ENCODE data around the gene IRF5.

The IRF5 gene

DNA sequence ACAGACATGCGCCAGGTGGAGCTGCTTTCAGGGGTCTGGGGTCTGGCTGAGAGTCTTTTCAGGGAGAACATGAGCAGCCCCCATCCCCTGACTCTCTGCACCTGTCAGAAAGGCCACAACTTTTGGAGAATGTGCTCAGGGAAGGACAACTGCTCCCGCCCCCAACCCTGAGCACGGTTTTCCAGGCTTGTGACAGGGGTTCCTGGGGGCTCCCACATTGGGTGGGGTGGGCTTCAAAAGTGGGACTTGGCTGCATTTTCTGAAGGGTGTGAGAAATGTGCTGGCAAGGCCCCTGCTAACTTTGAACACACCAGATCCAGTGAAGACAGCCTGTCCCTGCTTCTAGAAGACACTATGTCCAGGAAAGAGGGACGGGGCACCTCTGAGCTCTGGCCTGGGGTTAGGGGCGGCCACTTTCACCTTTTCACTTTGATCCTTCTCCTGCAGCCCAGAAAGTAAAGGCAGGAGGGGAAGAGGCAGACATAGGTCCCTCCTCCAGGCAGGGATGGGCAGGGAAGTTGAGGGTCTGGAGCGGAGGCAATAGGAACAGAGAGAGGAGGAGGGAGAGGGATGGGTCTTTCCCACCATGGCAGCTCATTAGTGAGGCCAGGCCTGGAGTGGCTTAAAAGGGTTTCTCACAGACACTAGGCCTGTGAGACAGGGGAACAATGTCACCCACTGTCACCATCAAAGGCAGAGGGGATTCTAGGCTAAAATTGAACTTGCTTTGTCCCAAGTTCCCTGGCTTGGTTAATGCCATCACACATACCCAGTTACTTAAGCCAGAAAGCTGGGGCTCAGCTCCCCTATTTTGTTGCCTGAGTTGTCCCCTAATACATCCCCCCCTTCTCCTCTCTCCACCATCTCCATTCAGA lies 28.7 kb upstream of the IRF5 start:
- TF ChIP-seq CTCF (IDR thresholded peaks at IDR 0.05; ENCODE audit: insufficient read depth, low read length, poor library complexity, severe bottlenecking) = no peak
- no peak for TF ChIP-seq EZH2phosphoT487 (conservative IDR thresholded peaks at IDR 0.05; ENCODE audit: low read length)
- Histone ChIP-seq H3K27me3 (ENCODE audit: low read length) (no peaks in the 10 kb centered on the region), H3K36me3 (ENCODE audit: low read length) (no peaks in the 10 kb centered on the region), H3K9me3 (ENCODE audit: insufficient read depth, low read length) (no peaks in the 10 kb centered on the region), H3F3A (ENCODE audit: insufficient read depth) (no peaks in the 10 kb centered on the region), H3K27ac (ENCODE audit: low read depth, low read length) (no peak overlapping the region), H3K4me2 (ENCODE audit: low read depth, low read length, poor library complexity, severe bottlenecking) (no peak overlapping the region), H3K79me2 (ENCODE audit: insufficient read depth, low read length) (no peaks in the 10 kb centered on the region), H2AFZ (ENCODE audit: low read depth, low read length, severe bottlenecking) (no peak overlapping the region), H4K20me1 (ENCODE audit: low read depth, low read length) (no peaks in the 10 kb centered on the region), H3K9ac (ENCODE audit: low read length) (no peak overlapping the region), H3K9me2 (replicated peaks; ENCODE audit: insufficient read depth, low read length) (no peaks in the 10 kb centered on the region), H3K4me3 (ENCODE audit: insufficient read depth, low read length, poor library complexity, severe bottlenecking) (no peak overlapping the region)

DNA sequence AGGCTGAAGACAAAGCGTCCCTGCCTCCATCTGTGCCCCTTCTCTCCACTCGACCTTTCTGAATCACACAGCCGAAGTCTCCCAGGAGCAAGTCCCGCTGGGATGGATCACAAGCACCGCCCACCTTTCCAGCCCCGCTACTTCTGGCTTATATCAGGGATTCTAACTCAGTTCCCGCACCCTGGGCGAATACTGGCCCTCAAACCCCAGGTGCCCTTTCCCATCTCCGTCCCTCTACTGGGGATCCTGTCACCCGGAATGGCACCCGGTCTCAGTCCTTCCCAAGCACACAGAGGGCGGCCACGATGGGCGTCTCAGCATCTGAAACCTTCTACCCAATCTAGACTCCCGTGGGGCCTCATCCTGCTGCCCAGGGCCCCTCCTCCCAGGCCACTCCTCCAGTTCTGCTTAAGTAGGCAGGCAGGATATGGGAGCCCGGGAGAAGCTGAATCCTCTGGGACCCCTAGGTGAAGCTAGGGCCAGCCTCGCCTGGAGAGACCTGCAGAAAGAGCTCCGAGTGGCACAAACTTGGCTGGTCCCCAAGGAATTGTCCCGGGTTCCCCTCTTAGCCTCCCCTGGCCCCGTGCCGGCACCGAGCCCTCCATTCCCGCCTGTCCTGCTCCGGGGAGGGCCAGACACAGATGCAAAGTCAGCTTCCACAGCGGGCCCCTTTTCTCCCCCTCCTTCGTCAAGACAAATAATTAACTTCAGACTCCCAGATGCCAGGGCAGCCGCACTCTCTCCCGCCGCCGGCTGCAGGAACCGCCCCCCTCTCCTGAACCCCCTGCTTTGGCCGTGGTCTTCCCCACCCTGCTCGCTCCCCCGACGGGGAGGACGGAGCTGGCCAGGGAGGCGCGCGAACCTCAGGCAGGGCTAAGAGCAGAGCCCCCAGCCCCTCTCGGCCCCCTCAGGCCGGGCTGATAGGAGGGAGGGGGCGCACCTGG lies 27.8 kb upstream of the IRF5 start:
- Histone ChIP-seq H3K27ac (ENCODE audit: low read depth, low read length) (no peak overlapping the region), H2AFZ (ENCODE audit: low read depth, low read length, severe bottlenecking) (no peak overlapping the region), H3K9ac (ENCODE audit: low read length) (no peak overlapping the region), H3K9me2 (replicated peaks; ENCODE audit: insufficient read depth, low read length) (no peaks in the 10 kb centered on the region), H4K20me1 (ENCODE audit: low read depth, low read length) (no peaks in the 10 kb centered on the region), H3K9me3 (ENCODE audit: insufficient read depth, low read length) (no peaks in the 10 kb centered on the region), H3K4me3 (ENCODE audit: insufficient read depth, low read length, poor library complexity, severe bottlenecking) (no peak overlapping the region), H3F3A (ENCODE audit: insufficient read depth) (no peaks in the 10 kb centered on the region), H3K4me2 (ENCODE audit: low read depth, low read length, poor library complexity, severe bottlenecking) (no peak overlapping the region), H3K79me2 (ENCODE audit: insufficient read depth, low read length) (no peaks in the 10 kb centered on the region), H3K36me3 (ENCODE audit: low read length) (no peaks in the 10 kb centered on the region), H3K27me3 (ENCODE audit: low read length) (no peaks in the 10 kb centered on the region)
- TF ChIP-seq CTCF (IDR thresholded peaks at IDR 0.05; ENCODE audit: insufficient read depth, low read length, poor library complexity, severe bottlenecking) (no peak), EZH2phosphoT487 (conservative IDR thresholded peaks at IDR 0.05; ENCODE audit: low read length) (no peak)

GRCh38 chr7:128910569-128910945 lies 27.2 kb upstream of the IRF5 start, which contains the start of gene KCP:
TSS of gene KCP (minus strand) at chr7:128910709. CDS start at chr7:128910676, 33 bp downstream.
- no peaks in the 10 kb centered on the region for H3F3A ChIP-seq (ENCODE audit: insufficient read depth)
- TF ChIP-seq EZH2phosphoT487 (conservative IDR thresholded peaks at IDR 0.05; ENCODE audit: low read length) (no peak), CTCF (IDR thresholded peaks at IDR 0.05; ENCODE audit: insufficient read depth, low read length, poor library complexity, severe bottlenecking) (no peak)
- no peaks in the 10 kb centered on the region for H4K20me1 ChIP-seq (ENCODE audit: low read depth, low read length)
- H3K4me2 ChIP-seq (ENCODE audit: low read depth, low read length, poor library complexity, severe bottlenecking) = no peak within 1 kb of the TSS
- no peak within 1 kb of the TSS for H2AFZ ChIP-seq (ENCODE audit: low read depth, low read length, severe bottlenecking)
- no peaks in the 10 kb centered on the region for H3K36me3 ChIP-seq (ENCODE audit: low read length)
- H3K9me2 ChIP-seq (replicated peaks; ENCODE audit: insufficient read depth, low read length) = no peaks in the 10 kb centered on the region
- H3K79me2 ChIP-seq (ENCODE audit: insufficient read depth, low read length) = no peaks in the 10 kb centered on the region
- no peak within 1 kb of the TSS for H3K27ac ChIP-seq (ENCODE audit: low read depth, low read length)
- H3K27me3 ChIP-seq (ENCODE audit: low read length) = no peaks in the 10 kb centered on the region
- no peak within 1 kb of the TSS for H3K4me3 ChIP-seq (ENCODE audit: insufficient read depth, low read length, poor library complexity, severe bottlenecking)
- no peaks in the 10 kb centered on the region for H3K9me3 ChIP-seq (ENCODE audit: insufficient read depth, low read length)
- H3K9ac ChIP-seq (ENCODE audit: low read length) = no peak within 1 kb of the TSS
